ENCODE measurements around the gene GNPTG.

- no peak for TF ChIP-seq CTCF (IDR thresholded peaks at IDR 0.05)
- no peak for TF ChIP-seq POLR2A (IDR thresholded peaks at IDR 0.05)
These were observed 3.8 kb upstream of the GNPTG start for GRCh38 chr16:1347962-1348361.
